ENCODE results near the gene ERGIC1. TPM values are rescaled to one million over a fixed set of nuclear protein-coding genes. Genes with fewer than 3 reads are reported as not detected.
A peak's percentile ranks its signal among the peaks of the same experiment; 100 is the strongest.

ERGIC1 gene
- total RNA-seq, 1 donor from 2014 or later, result 74.8 TPM

- ATAC-seq (no peak), DNase-seq (ENCODE audit: missing footprints) (no peak)
- intact Hi-C loops (cut with DNase I), result no loop called here
Measured at GRCh38 chr5:172869691-172870090, 35.6 kb downstream of the ERGIC1 start.

- intact Hi-C loops (cut with DNase I), result no loop called here
- DNase-seq (ENCODE audit: missing footprints) (no peak), ATAC-seq (peak; percentile 20)
Measured at GRCh38 chr5:172870291-172870714, 36.3 kb downstream of the ERGIC1 start.

GRCh38 chr5:172870715-172871461 is 36.8 kb downstream of the ERGIC1 start:
- no peak for ATAC-seq
- intact Hi-C loops (cut with DNase I), result no loop called here
- no peak for DNase-seq (ENCODE audit: missing footprints)

GRCh38 chr5:172871536-172871935 is 37.5 kb downstream of the ERGIC1 start:
- no peak for DNase-seq (ENCODE audit: missing footprints)
- no peak for ATAC-seq
- intact Hi-C loops (cut with DNase I), result no loop called here

GRCh38 chr5:172871982-172872381 is 37.9 kb downstream of the ERGIC1 start:
- no peak for ATAC-seq
- DNase-seq (ENCODE audit: missing footprints), result no peak
- intact Hi-C loops (cut with DNase I), result loop anchor here (2.0 kb wide), 1 partner anchor 31 kb away; no protein-coding TSS in a partner anchor

- intact Hi-C loops (cut with DNase I), result loop anchor here (2.0 kb wide), 1 partner anchor 30 kb away; no protein-coding TSS in a partner anchor
- peak; percentile 53 for ATAC-seq
- DNase-seq (ENCODE audit: missing footprints), result peak; percentile 90
Measured at GRCh38 chr5:172872997-172873491, 39.0 kb downstream of the ERGIC1 start.

GRCh38 chr5:172873513-172873912 is 39.5 kb downstream of the ERGIC1 start:
- no peak for DNase-seq (ENCODE audit: missing footprints)
- intact Hi-C loops (cut with DNase I), result loop anchor here (2.0 kb wide), 1 partner anchor 29 kb away; no protein-coding TSS in a partner anchor
- ATAC-seq, result no peak

- DNase-seq (ENCODE audit: missing footprints), result no peak
- intact Hi-C loops (cut with DNase I), result no loop called here
- no peak for ATAC-seq
Measured at GRCh38 chr5:172874647-172875504, 40.8 kb downstream of the ERGIC1 start.

GRCh38 chr5:172875505-172876279 is 41.6 kb downstream of the ERGIC1 start:
- intact Hi-C loops (cut with DNase I), result no loop called here
- DNase-seq (ENCODE audit: missing footprints) (no peak), ATAC-seq (no peak)

GRCh38 chr5:172876578-172876977 is 42.5 kb downstream of the ERGIC1 start:
- intact Hi-C loops (cut with DNase I), result no loop called here
- no peak for DNase-seq (ENCODE audit: missing footprints)
- ATAC-seq, result no peak

GRCh38 chr5:172877466-172878260 is 43.6 kb downstream of the ERGIC1 start:
- ATAC-seq (no peak), DNase-seq (ENCODE audit: missing footprints) (no peak)
- intact Hi-C loops (cut with DNase I), result no loop called here

GRCh38 chr5:172878585-172878932 is 44.5 kb downstream of the ERGIC1 start:
- DNase-seq (ENCODE audit: missing footprints) (no peak), ATAC-seq (no peak)
- intact Hi-C loops (cut with DNase I), result no loop called here

GRCh38 chr5:172878933-172879752 is 45.1 kb downstream of the ERGIC1 start:
- DNase-seq (ENCODE audit: missing footprints) (no peak), ATAC-seq (peak; percentile 18)
- intact Hi-C loops (cut with DNase I), result no loop called here

- no peak for ATAC-seq
- DNase-seq (ENCODE audit: missing footprints), result no peak
Measured at GRCh38 chr5:172881691-172882370, 47.8 kb downstream of the ERGIC1 start.

GRCh38 chr5:172883066-172883465 is 49.0 kb downstream of the ERGIC1 start:
- ATAC-seq (no peak), DNase-seq (ENCODE audit: missing footprints) (no peak)
- intact Hi-C loops (cut with DNase I), result no loop called here

More at GRCh38 chr5:172881691-172882370, 47.8 kb downstream of the ERGIC1 start:
- intact Hi-C loops (cut with DNase I), result no loop called here

- DNase-seq (ENCODE audit: missing footprints) (peak; percentile 79), ATAC-seq (no peak)
- intact Hi-C loops (cut with DNase I), result no loop called here
Measured at GRCh38 chr5:172885597-172886340, 51.7 kb downstream of the ERGIC1 start.
